ENCODE results near the gene AMER2. TPM values are rescaled to one million over a fixed set of nuclear protein-coding genes. Genes with fewer than 3 reads are reported as not detected.

AMER2 gene
- polyA plus RNA-seq, 1 experiment, result not detected

DNA sequence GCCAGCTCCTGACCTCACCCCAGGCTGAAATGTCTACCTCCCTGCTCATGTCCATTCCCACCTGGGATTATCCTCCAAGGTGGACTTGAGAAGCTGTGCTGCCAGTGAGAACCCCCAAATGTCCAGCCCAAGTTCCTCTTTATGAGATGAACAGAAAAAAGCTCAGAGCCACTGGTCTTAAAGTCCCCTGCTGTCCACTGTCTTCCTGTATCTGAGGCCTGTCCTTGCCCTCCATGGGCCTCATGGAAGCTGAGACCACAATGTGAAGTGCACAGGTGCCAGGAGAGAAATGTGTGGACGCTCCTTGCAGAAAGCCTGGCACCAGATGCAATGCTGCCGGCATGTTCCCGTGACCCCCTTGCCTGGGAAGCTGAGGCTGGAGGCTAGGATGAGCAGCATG is 3.3 kb upstream of the AMER2 start:
- no peak overlapping the region for H3K27ac ChIP-seq (ENCODE audit: low read depth, low read length)
- no peak for DNase-seq (ENCODE audit: low read depth, low spot score)
- ChIA-PET CTCF (no interaction called here), POLR2A (no interaction called here)
- no peaks in the 10 kb centered on the region; the same call in 1 of the 2 replicates for H3K9me3 ChIP-seq (ENCODE audit: control insufficient read depth, insufficient read depth, low read length)
- H3K27me3 ChIP-seq (ENCODE audit: control insufficient read depth, insufficient read depth, low read length), result peaks cover 24% of the 10 kb centered on the region
- TF ChIP-seq, protein P1, sequence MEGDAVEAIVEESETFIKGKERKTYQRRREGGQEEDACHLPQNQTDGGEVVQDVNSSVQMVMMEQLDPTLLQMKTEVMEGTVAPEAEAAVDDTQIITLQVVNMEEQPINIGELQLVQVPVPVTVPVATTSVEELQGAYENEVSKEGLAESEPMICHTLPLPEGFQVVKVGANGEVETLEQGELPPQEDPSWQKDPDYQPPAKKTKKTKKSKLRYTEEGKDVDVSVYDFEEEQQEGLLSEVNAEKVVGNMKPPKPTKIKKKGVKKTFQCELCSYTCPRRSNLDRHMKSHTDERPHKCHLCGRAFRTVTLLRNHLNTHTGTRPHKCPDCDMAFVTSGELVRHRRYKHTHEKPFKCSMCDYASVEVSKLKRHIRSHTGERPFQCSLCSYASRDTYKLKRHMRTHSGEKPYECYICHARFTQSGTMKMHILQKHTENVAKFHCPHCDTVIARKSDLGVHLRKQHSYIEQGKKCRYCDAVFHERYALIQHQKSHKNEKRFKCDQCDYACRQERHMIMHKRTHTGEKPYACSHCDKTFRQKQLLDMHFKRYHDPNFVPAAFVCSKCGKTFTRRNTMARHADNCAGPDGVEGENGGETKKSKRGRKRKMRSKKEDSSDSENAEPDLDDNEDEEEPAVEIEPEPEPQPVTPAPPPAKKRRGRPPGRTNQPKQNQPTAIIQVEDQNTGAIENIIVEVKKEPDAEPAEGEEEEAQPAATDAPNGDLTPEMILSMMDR (IDR thresholded peaks at IDR 0.05; ENCODE audit: low read depth, low read length), result no peak
- H3K4me3 ChIP-seq (ENCODE audit: low read depth, low read length), result no peak overlapping the region

GRCh38 chr13:25175026-25175425 is 2.9 kb upstream of the AMER2 start:
- peaks cover 26% of the 10 kb centered on the region for H3K27me3 ChIP-seq (ENCODE audit: control insufficient read depth, insufficient read depth, low read length)
- ChIA-PET CTCF (no interaction called here), POLR2A (no interaction called here)
- no peak overlapping the region for H3K27ac ChIP-seq (ENCODE audit: low read depth, low read length)
- DNase-seq (ENCODE audit: low read depth, low spot score), result no peak
- TF ChIP-seq, protein P1 (IDR thresholded peaks at IDR 0.05; ENCODE audit: low read depth, low read length), result no peak
- H3K4me3 ChIP-seq (ENCODE audit: low read depth, low read length), result no peak overlapping the region
- peaks cover 3% of the 10 kb centered on the region; the same call in 1 of the 2 replicates for H3K9me3 ChIP-seq (ENCODE audit: control insufficient read depth, insufficient read depth, low read length)

GRCh38 chr13:25174304-25174703 is 2.2 kb upstream of the AMER2 start:
- peaks cover 28% of the 10 kb centered on the region for H3K27me3 ChIP-seq (ENCODE audit: control insufficient read depth, insufficient read depth, low read length)
- CTCF ChIA-PET, result no interaction called here

GRCh38 chr13:25172303-25172630 is 179 bp upstream of the AMER2 start:
- no peak overlapping the region for H3K4me3 ChIP-seq (ENCODE audit: low read depth, low read length)
- H3K27ac ChIP-seq (ENCODE audit: low read depth, low read length), result no peak overlapping the region
- H3K27me3 ChIP-seq (ENCODE audit: control insufficient read depth, insufficient read depth, low read length), result peaks cover 31% of the 10 kb centered on the region
- H3K9me3 ChIP-seq (ENCODE audit: control insufficient read depth, insufficient read depth, low read length), result peaks cover 7% of the 10 kb centered on the region; the same call in 1 of the 2 replicates
- no peak for DNase-seq (ENCODE audit: low read depth, low spot score)
- ChIA-PET POLR2A (no interaction called here), CTCF (interaction anchor here (1.4 kb wide), 1 partner anchor 58 kb away, joined by 3 read pairs; no protein-coding TSS in a partner anchor)
- TF ChIP-seq, protein P1 (IDR thresholded peaks at IDR 0.05; ENCODE audit: low read depth, low read length), result no peak

More at GRCh38 chr13:25174304-25174703, 2.2 kb upstream of the AMER2 start:
- Histone ChIP-seq H3K27ac (ENCODE audit: low read depth, low read length) (no peak overlapping the region), H3K4me3 (ENCODE audit: low read depth, low read length) (no peak overlapping the region), H3K9me3 (ENCODE audit: control insufficient read depth, insufficient read depth, low read length) (peaks cover 7% of the 10 kb centered on the region; the same call in 1 of the 2 replicates)
- TF ChIP-seq, protein P1 (IDR thresholded peaks at IDR 0.05; ENCODE audit: low read depth, low read length), result no peak
- no peak for DNase-seq (ENCODE audit: low read depth, low spot score)
- POLR2A ChIA-PET, result no interaction called here

- POLR2A ChIA-PET, result no interaction called here
- CTCF ChIA-PET, result no interaction called here
- H3K27me3 ChIP-seq (ENCODE audit: control insufficient read depth, insufficient read depth, low read length), result peaks cover 31% of the 10 kb centered on the region
Measured at GRCh38 chr13:25171170-25171516, 945 bp downstream of the AMER2 start.

More at GRCh38 chr13:25171170-25171516, 945 bp downstream of the AMER2 start:
- Histone ChIP-seq H3K4me3 (ENCODE audit: low read depth, low read length) (no peak overlapping the region; the same call in 1 of the 2 replicates), H3K27ac (ENCODE audit: low read depth, low read length) (no peak overlapping the region), H3K9me3 (ENCODE audit: control insufficient read depth, insufficient read depth, low read length) (peaks cover 7% of the 10 kb centered on the region; the same call in 1 of the 2 replicates)
- no peak for DNase-seq (ENCODE audit: low read depth, low spot score)
- TF ChIP-seq, protein P1 (IDR thresholded peaks at IDR 0.05; ENCODE audit: low read depth, low read length), result no peak
